ENCODE results near the gene TNFRSF13B.
A peak's percentile ranks its signal among the peaks of the same experiment; 100 is the strongest.

The TNFRSF13B gene

DNA sequence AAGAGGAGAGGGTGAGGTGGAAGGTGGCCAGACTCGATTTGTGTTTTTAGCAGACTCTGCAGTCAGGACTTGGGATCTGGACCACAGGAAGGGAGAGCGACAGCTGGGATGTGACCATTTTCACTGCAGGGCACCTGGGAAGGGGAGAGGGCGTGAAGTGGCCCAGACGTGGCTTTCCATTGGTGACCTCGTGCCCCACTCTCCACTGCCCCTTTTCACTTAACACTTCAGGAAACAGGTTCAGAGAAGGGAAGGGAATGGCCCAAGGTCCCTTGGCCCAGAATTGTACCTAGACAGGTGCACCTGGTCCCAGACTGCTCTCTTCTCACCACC lies 47.5 kb upstream of the TNFRSF13B start:
- WGBS (ENCODE audit: extremely low coverage, insufficient coverage, insufficient read length): no CpG with 5 or more reads among the region's 5 CpGs
- Histone ChIP-seq H3K9me3 (ENCODE audit: insufficient read depth, low read depth, low read length) (no peaks in the 10 kb centered on the region), H3K79me1 (ENCODE audit: low read length) (peaks cover 53% of the 10 kb centered on the region), H3K18ac (ENCODE audit: low read length) (peak overlapping the region; percentile 85), H3K4me1 (ENCODE audit: control insufficient read depth in 1 of 2, insufficient read depth in 2 of 2, low read length in 2 of 2) (peaks cover 59 to 62% of the 10 kb centered on the region in 2 experiments), H3K4me2 (ENCODE audit: low read length) (no peak overlapping the region), H2AK5ac (ENCODE audit: low read length) (peak overlapping the region; percentile 94), H3K4ac (ENCODE audit: low read depth, low read length) (peak overlapping the region; percentile 56), H2BK120ac (ENCODE audit: insufficient read depth, low read length, poor library complexity) (peak overlapping the region; percentile 84), H3K23ac (ENCODE audit: low read length) (no peak overlapping the region), H3K14ac (ENCODE audit: low read length) (peak overlapping the region; percentile 84), H2AFZ (ENCODE audit: insufficient read depth, low read length, poor library complexity) (no peak overlapping the region), H3K79me2 (ENCODE audit: control insufficient read depth, insufficient read depth, low read length, poor library complexity) (peaks cover 8% of the 10 kb centered on the region), H4K12ac (ENCODE audit: low read depth, low read length) (no peak overlapping the region), H4K8ac (ENCODE audit: low read depth, low read length) (peak overlapping the region; percentile 56), H4K91ac (ENCODE audit: low read depth, low read length) (peak overlapping the region; percentile 97), H3K27me3 (ENCODE audit: insufficient read depth, low read length) (no peaks in the 10 kb centered on the region), H2BK5ac (ENCODE audit: low read depth, low read length, poor library complexity) (peak overlapping the region; percentile 80), H3K36me3 (ENCODE audit: control insufficient read depth in 1 of 2, insufficient read depth in 2 of 2, low read length in 2 of 2) (no peaks in the 10 kb centered on the region), H3K27ac (ENCODE audit: low read depth, low read length) (peak overlapping the region; percentile 52), H3K4me3 (ENCODE audit: low read depth, low read length) (no peak overlapping the region), H3K9ac (ENCODE audit: low read length) (no peak overlapping the region), H2BK12ac (ENCODE audit: low read length) (peak overlapping the region; percentile 63)
- peak in 1 of 2 donors; percentile 12 for DNase-seq

GRCh38 chr17:17018612-17019429 lies 46.9 kb upstream of the TNFRSF13B start:
- no peak overlapping the region for H3K4me3 ChIP-seq (ENCODE audit: low read depth, low read length)
- H3K4ac ChIP-seq (ENCODE audit: low read depth, low read length): peak overlapping the region; percentile 56
- peak overlapping the region; percentile 84 for H3K14ac ChIP-seq (ENCODE audit: low read length)
- no CpG with 5 or more reads among the region's 10 CpGs for WGBS (ENCODE audit: extremely low coverage, insufficient coverage, insufficient read length)
- H2BK5ac ChIP-seq (ENCODE audit: low read depth, low read length, poor library complexity): peak overlapping the region; percentile 90
- H2BK120ac ChIP-seq (ENCODE audit: insufficient read depth, low read length, poor library complexity): peak overlapping the region; percentile 87
- DNase-seq: peak; percentile 99
- H4K8ac ChIP-seq (ENCODE audit: low read depth, low read length): peak overlapping the region; percentile 56
- H3K4me2 ChIP-seq (ENCODE audit: low read length): no peak overlapping the region
- H2BK12ac ChIP-seq (ENCODE audit: low read length): peak overlapping the region; percentile 85
- peak overlapping the region; percentile 85 for H3K18ac ChIP-seq (ENCODE audit: low read length)
- H3K27me3 ChIP-seq (ENCODE audit: insufficient read depth, low read length): no peaks in the 10 kb centered on the region
- H3K27ac ChIP-seq (ENCODE audit: low read depth, low read length): peak overlapping the region; percentile 89
- H2AK5ac ChIP-seq (ENCODE audit: low read length): peak overlapping the region; percentile 94
- H3K79me1 ChIP-seq (ENCODE audit: low read length): peaks cover 54% of the 10 kb centered on the region
- H4K12ac ChIP-seq (ENCODE audit: low read depth, low read length): peak overlapping the region; percentile 22
- H4K91ac ChIP-seq (ENCODE audit: low read depth, low read length): peak overlapping the region; percentile 97
- H3K9me3 ChIP-seq (ENCODE audit: insufficient read depth, low read depth, low read length): no peaks in the 10 kb centered on the region
- peaks cover 59 to 62% of the 10 kb centered on the region in 2 experiments for H3K4me1 ChIP-seq (ENCODE audit: control insufficient read depth in 1 of 2, insufficient read depth in 2 of 2, low read length in 2 of 2)
- peak overlapping the region; percentile 1 for H2AFZ ChIP-seq (ENCODE audit: insufficient read depth, low read length, poor library complexity)
- H3K36me3 ChIP-seq (ENCODE audit: control insufficient read depth in 1 of 2, insufficient read depth in 2 of 2, low read length in 2 of 2): no peaks in the 10 kb centered on the region
- no peak overlapping the region for H3K23ac ChIP-seq (ENCODE audit: low read length)
- H3K79me2 ChIP-seq (ENCODE audit: control insufficient read depth, insufficient read depth, low read length, poor library complexity): peaks cover 8% of the 10 kb centered on the region
- H3K9ac ChIP-seq (ENCODE audit: low read length): no peak overlapping the region

- Histone ChIP-seq H3K9me3 (ENCODE audit: insufficient read depth, low read depth, low read length) (no peaks in the 10 kb centered on the region), H3K9ac (ENCODE audit: low read length) (no peak overlapping the region), H3K4me3 (ENCODE audit: low read depth, low read length) (no peak overlapping the region), H4K8ac (ENCODE audit: low read depth, low read length) (peak overlapping the region; percentile 20), H3K27ac (ENCODE audit: low read depth, low read length) (peak overlapping the region; percentile 89), H3K4me1 (ENCODE audit: control insufficient read depth in 1 of 2, insufficient read depth in 2 of 2, low read length in 2 of 2) (peaks cover 59 to 62% of the 10 kb centered on the region in 2 experiments), H2BK120ac (ENCODE audit: insufficient read depth, low read length, poor library complexity) (peak overlapping the region; percentile 87), H3K27me3 (ENCODE audit: insufficient read depth, low read length) (no peaks in the 10 kb centered on the region), H3K79me2 (ENCODE audit: control insufficient read depth, insufficient read depth, low read length, poor library complexity) (peaks cover 8% of the 10 kb centered on the region), H3K4me2 (ENCODE audit: low read length) (no peak overlapping the region), H3K79me1 (ENCODE audit: low read length) (peaks cover 54% of the 10 kb centered on the region), H3K14ac (ENCODE audit: low read length) (peak overlapping the region; percentile 45), H3K4ac (ENCODE audit: low read depth, low read length) (peak overlapping the region; percentile 51), H3K18ac (ENCODE audit: low read length) (peak overlapping the region; percentile 6), H2BK12ac (ENCODE audit: low read length) (peak overlapping the region; percentile 85), H4K91ac (ENCODE audit: low read depth, low read length) (peak overlapping the region; percentile 95), H4K12ac (ENCODE audit: low read depth, low read length) (no peak overlapping the region), H3K36me3 (ENCODE audit: control insufficient read depth in 1 of 2, insufficient read depth in 2 of 2, low read length in 2 of 2) (no peaks in the 10 kb centered on the region), H2AFZ (ENCODE audit: insufficient read depth, low read length, poor library complexity) (peak overlapping the region; percentile 1), H2BK5ac (ENCODE audit: low read depth, low read length, poor library complexity) (peak overlapping the region; percentile 90), H2AK5ac (ENCODE audit: low read length) (peak overlapping the region; percentile 89), H3K23ac (ENCODE audit: low read length) (no peak overlapping the region)
- DNase-seq: no peak
- WGBS (ENCODE audit: extremely low coverage, insufficient coverage, insufficient read length): no CpG with 5 or more reads among the region's 11 CpGs
These were observed 46.1 kb upstream of the TNFRSF13B start for GRCh38 chr17:17018021-17018441.

DNA sequence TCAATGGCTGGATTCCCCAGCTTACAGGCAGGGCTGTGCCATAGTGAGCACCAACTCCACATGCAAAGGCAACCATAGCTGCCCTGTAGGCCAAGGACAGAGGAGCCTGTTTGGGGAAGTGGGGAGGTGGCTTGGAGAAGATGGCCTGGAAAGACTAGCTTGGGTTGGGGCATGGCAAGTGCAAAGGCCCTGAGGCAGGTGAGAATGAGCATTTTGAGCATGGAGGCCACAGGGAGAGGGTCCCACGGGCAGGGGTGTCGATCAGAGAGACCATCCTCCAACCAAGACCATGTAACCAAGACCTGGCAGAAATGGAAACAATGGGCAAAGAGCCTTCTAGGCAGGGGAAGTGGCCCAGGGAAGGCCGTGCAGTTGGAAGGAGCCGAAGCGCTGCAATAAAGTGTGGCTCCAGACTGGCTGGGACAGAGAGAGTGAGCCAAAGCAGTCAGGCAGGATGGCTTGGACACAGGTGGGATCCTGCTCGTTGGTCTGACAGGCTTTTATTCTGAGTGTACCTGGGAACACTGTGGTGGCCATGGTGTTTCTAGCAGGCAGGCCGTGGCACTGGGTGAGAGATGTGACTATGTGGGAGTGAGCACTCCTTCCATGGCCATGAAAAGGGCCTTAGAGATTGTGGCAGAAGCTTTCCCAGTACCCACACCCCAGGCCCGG lies 45.6 kb upstream of the TNFRSF13B start:
- H3K4me2 ChIP-seq (ENCODE audit: low read length): no peak overlapping the region
- H2AFZ ChIP-seq (ENCODE audit: insufficient read depth, low read length, poor library complexity): peak overlapping the region; percentile 1
- peak overlapping the region; percentile 89 for H3K27ac ChIP-seq (ENCODE audit: low read depth, low read length)
- H3K4ac ChIP-seq (ENCODE audit: low read depth, low read length): peak overlapping the region; percentile 51
- peaks cover 59 to 60% of the 10 kb centered on the region in 2 experiments for H3K4me1 ChIP-seq (ENCODE audit: control insufficient read depth in 1 of 2, insufficient read depth in 2 of 2, low read length in 2 of 2)
- WGBS (ENCODE audit: extremely low coverage, insufficient coverage, insufficient read length): no CpG with 5 or more reads among the region's 8 CpGs
- peak overlapping the region; percentile 87 for H2BK120ac ChIP-seq (ENCODE audit: insufficient read depth, low read length, poor library complexity)
- no peaks in the 10 kb centered on the region for H3K36me3 ChIP-seq (ENCODE audit: control insufficient read depth in 1 of 2, insufficient read depth in 2 of 2, low read length in 2 of 2)
- no peak overlapping the region for H3K4me3 ChIP-seq (ENCODE audit: low read depth, low read length)
- H3K14ac ChIP-seq (ENCODE audit: low read length): peak overlapping the region; percentile 45
- H4K91ac ChIP-seq (ENCODE audit: low read depth, low read length): peak overlapping the region; percentile 95
- peak overlapping the region; percentile 85 for H2BK12ac ChIP-seq (ENCODE audit: low read length)
- no peaks in the 10 kb centered on the region for H3K9me3 ChIP-seq (ENCODE audit: insufficient read depth, low read depth, low read length)
- peaks cover 56% of the 10 kb centered on the region for H3K79me1 ChIP-seq (ENCODE audit: low read length)
- H2AK5ac ChIP-seq (ENCODE audit: low read length): peak overlapping the region; percentile 89
- peak overlapping the region; percentile 20 for H4K8ac ChIP-seq (ENCODE audit: low read depth, low read length)
- DNase-seq: no peak
- peaks cover 8% of the 10 kb centered on the region for H3K79me2 ChIP-seq (ENCODE audit: control insufficient read depth, insufficient read depth, low read length, poor library complexity)
- H4K12ac ChIP-seq (ENCODE audit: low read depth, low read length): no peak overlapping the region
- H3K27me3 ChIP-seq (ENCODE audit: insufficient read depth, low read length): no peaks in the 10 kb centered on the region
- peak overlapping the region; percentile 90 for H2BK5ac ChIP-seq (ENCODE audit: low read depth, low read length, poor library complexity)
- no peak overlapping the region for H3K23ac ChIP-seq (ENCODE audit: low read length)
- H3K18ac ChIP-seq (ENCODE audit: low read length): peak overlapping the region; percentile 47
- H3K9ac ChIP-seq (ENCODE audit: low read length): no peak overlapping the region

Measured in trophoblast cell (in vitro differentiated cells and primary cell).